Inflammatory macrophage treated with lipopolysaccharide for 1 hour (primary cell): ENCODE measurements around the gene POLD2.
"Not testable (repeated sequence)": the region's sequence is repeated elsewhere in the genome, so short reads cannot be mapped to it uniquely, and the experiment has no call there.

Experiments
- DNase-seq, 2 donors: peaks; one replicate each; pipeline ENCODE4 v3.0.0-alpha.2; 2020 to 2022

Gene POLD2

DNA sequence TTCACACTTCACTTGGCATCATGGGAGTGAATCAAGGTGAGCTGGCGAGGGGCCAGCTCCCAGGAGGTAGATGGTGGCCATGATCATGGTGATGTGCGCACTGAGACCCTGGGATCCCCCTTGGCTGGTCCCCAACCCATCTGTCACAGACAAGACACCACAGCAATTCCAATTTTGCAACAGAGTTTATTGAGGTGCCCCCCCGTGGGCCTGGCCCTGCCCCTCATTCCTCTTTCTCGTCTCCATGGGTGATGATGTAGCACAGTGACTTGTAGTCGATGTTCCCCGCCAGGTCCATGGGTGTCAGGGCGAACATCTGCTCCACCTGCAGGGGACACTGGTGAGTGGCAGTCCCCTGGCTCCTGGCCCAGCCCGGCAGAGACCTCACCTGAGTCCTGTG lies 15.3 kb upstream of the POLD2 start:
- no peak for DNase-seq

DNA sequence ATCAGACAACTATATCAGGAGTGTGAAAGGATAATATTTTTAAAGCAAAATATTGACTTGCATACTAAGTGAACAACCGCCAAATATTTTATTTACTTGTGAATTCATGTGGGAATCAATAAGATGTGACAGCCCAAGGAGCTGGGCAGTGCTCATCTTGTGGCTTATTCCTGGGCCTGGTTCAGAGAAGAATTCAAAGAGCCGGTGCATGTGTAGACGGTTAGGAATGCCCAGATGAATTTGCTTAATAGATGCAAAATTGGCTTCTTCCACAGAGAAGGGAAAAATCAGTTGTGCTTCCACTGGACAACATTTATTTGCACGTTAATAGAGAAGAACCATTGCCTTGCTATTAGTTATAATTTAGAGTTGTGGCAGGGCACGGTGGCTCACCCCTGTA lies 13.4 kb upstream of the POLD2 start:
- DNase-seq: no peak

DNA sequence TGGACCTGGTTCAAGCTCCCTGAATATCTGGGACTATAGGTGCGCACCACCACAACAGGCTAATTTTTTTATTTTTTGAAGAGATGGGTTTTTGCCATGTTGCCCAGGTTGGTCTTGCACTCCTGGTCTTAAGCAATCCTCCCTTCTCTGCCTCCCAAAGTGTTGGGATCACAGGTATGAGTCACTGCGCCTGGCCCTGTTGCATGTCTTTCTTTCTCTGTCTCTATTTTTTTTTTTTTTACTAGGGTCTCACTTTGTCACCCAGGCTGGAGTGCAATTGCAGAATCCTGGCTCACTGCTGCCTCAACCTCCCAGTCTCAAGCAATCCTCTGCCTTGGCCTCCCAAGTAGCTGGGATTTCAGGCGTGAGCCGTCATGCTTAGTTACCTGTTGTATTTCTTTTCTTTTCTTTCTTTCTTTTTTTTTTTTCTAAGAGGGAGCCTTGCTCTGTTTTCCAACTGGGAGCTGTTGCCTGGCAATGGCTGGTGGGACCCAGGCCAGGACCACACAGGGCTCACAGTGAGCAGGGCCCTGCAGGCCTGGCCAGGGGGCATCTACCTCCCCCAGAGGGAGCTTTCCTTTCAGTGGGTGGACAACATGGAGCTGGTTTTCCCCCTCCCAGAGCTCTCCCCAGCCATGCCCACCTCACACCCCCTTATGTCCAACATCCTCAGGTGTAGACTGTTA lies 11.7 kb upstream of the POLD2 start:
- DNase-seq: no peak

- DNase-seq: no peak
These were observed 9.9 kb upstream of the POLD2 start for GRCh38 chr7:44133295-44133694.

DNA sequence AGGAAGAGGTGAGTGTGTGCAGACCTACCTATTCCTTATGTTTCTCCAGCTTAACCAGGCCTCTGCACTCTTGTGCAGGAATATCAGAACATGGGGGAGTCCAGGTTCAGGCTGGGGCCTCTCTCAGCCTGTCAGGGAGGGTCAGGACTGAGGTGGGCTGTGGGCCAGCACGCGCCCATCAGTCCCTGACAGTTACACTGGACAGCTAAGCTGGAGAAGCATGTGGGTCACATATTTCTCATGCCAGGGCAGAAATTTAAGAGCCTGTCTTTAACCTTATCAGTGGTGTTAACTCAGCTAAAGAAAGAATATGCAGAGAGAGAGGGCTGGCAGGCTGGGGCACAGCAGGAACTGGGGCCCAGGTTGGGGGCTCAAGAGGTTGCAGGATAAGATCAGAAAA lies 8.7 kb upstream of the POLD2 start:
- no peak for DNase-seq

- DNase-seq: no peak
These were observed 8.1 kb upstream of the POLD2 start for GRCh38 chr7:44131173-44132029.

DNA sequence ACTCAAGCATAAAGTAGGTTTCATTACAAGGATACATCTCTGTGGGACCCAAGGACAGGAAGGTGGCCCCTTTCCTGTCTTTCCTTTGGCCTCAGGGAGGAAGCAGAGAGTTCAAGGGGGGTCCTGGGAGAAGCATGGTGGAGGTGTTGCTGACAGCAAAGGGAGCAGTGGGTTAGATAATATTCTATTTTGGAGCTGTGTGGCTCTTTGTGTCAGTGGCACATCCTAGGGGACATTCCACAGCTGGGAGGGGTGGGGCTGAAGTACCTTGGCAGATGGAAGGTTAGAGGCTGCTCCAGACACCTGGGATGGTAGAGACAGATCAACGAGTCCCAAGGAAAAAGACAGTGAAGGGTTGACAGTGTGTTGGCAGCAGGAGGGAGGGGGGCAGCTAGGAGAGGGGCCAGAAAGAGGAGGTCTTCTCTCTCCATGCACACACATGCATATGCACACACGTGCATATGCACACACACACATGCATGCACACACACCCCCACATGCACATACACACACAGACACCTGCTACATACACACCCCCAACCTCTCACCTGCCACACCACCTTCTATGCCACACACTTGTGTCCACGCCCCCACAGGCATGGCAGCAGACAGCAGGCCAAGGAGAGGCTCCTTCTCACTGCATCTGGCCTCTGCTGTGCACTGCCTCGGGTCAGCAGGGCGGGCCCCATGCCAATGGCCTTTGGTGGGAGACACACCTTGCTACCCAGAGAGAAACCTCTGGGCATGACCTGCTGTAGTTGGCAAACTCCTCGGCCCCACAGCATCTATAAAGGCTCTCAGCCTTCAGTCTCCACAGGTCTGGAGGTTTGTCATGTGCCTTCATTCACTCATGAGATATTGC lies 5.6 kb upstream of the POLD2 start:
- DNase-seq: no peak

- peak in 1 of 2 donors; percentile 9 for DNase-seq
These were observed 3.8 kb upstream of the POLD2 start for GRCh38 chr7:44127161-44127560.

DNA sequence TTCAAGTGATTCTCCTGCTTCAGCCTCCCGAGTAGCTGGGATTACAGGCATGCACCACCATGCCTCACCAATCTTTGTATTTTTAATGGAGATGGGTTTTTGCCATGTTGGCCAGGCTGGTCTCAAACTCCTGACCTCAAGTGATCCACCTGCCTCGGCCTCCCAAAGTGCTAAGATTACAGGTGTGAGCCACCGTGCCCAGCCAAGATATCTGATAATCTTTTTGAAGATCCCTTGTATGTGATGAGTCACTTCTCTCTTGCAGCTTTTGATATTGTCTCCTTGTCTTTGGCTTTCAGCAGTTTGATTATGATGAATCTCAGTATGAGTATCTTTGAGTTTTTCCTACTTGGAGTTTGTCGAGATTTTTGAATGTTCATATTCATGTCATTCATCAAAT lies 3.2 kb upstream of the POLD2 start:
- DNase-seq: not testable (repeated sequence)

- DNase-seq: no peak
These were observed 1.5 kb upstream of the POLD2 start for GRCh38 chr7:44124822-44125202.

DNA sequence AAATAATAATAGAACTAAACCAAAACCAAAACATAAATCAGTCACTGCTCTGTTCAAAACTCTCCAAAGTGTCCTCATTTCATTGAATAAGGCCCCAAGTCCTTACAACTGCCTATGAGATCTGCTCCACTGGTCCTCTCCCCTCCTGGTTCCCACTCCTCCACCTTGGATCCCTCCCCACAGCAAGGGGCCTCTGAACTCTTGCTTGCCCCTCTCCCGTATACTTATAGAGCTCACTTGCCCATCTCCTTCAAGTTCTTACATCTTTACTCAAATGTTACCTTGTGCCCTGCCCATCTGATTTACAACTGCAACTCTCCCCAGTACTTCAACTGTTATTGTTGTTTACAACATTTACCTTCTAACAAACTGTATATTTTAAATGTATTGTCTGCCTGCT lies 819 bp downstream of the POLD2 start:
- DNase-seq: no peak

DNA sequence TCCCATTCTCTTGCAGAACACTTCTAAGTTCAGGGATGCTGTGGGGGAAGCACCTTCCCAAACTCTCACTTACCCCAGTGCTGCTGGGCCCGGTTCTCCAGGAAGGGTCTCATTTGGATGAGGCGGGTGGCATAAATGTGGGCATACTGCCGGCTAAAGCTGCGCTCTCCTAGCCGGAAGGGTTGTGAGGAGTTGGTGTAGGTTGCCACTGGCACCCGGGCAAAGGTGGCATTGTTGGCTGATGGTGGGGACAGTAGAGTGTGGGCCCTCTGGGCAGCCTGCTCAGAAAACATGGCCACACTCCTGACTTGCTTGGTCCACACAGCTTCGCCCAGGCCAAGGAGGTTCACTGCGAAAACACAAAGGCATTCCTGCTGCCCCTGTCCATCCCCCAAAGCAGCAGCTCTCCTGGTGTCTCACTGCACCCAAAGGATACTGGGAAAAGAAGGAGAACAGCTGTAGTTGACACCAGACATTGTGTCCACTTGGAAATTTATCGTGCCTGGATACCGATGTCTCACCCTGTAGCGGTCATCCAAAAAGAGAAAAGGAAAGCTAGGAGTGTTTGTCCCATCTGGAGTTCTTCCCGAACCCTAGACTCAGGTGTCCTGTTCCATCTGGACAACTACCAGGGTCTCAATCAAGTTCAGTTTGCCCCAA lies 1.5 kb downstream of the POLD2 start:
- DNase-seq: no peak

GRCh38 chr7:44120395-44120794 lies 3.0 kb downstream of the POLD2 start:
- DNase-seq: no peak

GRCh38 chr7:44119829-44120380 lies 3.4 kb downstream of the POLD2 start:
- DNase-seq: no peak

DNA sequence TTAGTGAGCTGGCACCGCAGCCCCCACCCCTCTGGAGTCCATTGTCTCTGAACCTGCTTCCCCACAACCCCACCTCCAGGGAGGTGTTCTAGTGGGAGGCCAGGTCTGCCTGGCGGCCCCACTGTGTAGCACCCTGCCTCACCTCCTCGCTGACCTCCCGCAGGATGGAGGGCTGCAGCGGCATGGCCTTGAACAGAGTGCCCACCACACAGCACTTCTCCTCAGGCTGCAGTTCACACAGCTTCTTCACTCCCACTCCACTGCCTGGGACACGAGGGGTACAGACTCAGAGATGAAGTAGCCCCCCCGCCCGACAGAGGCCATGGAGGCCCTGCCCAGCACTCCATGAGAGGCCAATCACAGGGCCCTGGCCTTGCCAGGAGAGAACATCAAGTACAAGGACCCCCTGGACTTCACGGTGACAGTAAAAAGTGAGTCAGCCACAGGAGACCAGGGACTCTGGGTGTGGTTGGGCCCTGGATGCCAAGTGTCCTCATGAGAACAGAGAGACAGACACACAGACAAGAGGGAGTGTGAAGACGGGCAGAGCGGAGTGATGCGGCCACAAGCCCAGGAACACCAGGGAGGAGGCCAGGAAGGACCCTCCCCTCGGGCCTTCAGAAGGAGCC lies 5.4 kb downstream of the POLD2 start:
- no peak for DNase-seq

GRCh38 chr7:44116789-44117666 lies 6.3 kb downstream of the POLD2 start:
- DNase-seq: no peak

DNA sequence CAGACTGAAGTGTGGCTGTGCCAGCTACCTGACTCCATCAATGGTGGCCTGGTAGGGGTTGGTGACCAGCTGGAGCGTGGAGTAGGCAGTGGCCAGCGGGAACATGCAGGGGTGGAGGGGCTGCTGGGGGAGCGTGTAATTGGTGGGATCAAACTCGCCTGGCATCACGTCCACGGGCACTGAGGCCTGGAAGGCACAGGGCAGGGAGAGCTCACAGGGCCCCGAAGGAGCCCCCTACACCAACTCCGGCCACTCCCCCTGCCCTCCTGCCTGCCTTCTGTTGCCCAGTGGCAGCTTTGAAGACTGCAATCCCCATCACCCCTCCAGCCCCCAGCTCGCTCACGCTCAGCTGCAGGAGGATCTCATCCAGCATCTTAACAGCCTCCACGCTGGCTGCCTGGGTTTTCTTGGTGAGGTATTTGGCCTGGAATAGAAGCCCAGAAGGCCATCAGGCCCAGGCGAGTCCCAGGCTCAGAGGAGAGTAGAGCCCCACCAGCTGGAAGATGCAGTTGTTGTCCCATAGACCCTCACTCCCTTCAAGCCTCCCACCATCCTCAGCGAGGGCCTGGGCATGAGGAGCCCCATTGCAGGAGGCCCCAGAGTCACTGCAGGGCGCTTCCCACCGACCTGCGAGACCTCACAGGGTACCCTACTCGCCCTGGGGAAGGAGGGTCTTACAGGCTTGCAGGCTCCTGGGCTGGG lies 7.1 kb downstream of the POLD2 start:
- no peak for DNase-seq

DNA sequence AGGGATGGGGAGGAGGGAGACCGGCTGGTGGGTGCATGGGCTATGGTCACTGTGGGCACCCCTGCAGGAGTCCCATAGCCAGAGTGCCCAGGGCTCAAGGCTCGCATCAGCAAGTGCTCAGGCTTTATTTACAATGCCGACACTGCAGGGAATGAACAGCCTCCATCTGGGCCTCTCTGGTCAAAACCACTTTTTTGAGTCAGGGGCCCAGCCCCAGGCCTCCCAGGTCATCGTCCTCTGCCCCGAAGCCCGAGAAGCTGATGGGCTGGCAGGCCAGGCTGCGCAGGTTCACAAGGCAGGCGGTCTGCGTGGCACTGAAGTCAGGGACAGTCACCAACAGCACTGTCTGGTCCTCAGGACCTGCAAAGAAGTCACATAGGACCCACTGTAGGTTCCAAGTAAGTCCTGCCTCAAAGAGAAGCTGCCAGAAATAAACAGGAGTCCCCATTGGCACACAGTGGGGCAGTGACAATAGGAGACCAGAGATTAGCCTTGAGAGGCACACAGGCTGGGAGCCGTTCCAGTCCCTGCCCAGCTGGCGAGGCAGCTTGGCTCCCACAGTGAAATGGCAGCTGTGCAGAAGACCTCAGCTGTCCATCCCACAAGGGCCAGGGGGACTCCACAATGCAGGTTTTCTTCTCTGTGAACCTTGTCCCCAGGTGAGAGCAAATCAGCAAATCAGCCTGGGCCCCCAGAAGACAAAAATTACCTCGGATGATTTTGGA lies 8.6 kb downstream of the POLD2 start:
- no peak for DNase-seq

DNA sequence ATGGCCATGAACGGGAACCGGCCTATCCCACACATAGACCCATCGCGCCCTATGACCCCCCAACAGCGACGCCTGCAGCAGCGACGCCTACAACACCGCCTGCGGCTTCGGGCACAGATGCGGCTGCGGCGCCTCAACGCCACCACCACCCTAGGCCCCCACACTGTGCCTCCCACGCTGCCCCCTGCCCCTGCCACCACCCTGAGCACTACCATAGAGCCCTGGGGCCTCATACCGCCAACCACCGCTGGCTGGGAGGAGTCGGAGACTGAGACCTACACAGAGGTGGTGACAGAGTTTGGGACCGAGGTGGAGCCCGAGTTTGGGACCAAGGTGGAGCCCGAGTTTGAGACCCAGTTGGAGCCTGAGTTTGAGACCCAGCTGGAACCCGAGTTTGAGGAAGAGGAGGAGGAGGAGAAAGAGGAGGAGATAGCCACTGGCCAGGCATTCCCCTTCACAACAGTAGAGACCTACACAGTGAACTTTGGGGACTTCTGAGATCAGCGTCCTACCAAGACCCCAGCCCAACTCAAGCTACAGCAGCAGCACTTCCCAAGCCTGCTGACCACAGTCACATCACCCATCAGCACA lies 9.5 kb downstream of the POLD2 start:
- DNase-seq: no peak
